NCI-H187 treated with DMSO at 0.1 percent for 48 hours (cell line): ENCODE measurements around the gene SMAD3.
"Not testable (repeated sequence)": the region's sequence is repeated elsewhere in the genome, so short reads cannot be mapped to it uniquely, and the experiment has no call there.

Experiments
- DNase-seq: peaks from one replicate; lab custom pipeline; 2025; lab: John Stamatoyannopoulos, UW

Gene SMAD3

DNA sequence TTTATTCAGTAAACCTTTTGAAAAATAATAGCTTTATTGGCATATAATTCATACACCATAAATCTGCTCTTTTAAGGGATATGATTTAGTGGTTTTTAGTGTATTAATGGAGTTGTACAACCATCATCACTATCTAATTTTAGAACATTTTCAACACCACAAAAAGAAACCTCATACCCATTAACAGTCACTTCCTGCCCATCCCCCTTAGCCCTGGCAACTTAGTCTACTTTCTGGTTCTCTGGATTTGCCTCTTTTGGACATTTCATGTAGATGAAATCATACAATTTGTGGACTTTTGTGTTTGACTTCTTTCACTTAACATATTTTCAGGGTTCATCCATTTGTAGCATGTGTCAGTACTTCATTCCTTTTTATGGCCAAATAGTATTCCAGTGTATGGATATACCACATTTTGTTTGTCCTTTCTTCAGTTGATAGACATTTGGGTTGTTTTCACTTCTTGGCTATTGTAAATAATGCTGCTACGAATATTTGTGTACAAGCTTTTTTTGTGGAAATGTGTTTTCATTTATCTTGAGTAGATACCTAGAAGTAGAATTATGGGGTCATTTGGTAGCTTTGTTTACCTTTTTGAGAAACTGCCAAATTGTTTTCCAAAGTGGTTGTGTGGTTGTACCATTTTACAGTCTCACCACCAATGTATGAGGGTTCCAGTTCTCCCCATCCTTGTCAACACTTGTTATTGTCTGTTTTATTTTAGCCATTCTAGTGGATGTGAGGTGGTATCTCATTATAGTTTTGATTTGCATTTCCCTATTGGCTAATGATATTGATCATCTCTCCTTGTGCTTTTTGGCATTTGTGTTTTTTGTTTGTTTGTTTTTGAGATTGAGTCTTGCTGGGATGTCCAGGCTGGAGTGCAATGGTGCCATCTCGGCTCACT is 45.8 kb downstream of the SMAD3 start:
- no peak for DNase-seq

DNA sequence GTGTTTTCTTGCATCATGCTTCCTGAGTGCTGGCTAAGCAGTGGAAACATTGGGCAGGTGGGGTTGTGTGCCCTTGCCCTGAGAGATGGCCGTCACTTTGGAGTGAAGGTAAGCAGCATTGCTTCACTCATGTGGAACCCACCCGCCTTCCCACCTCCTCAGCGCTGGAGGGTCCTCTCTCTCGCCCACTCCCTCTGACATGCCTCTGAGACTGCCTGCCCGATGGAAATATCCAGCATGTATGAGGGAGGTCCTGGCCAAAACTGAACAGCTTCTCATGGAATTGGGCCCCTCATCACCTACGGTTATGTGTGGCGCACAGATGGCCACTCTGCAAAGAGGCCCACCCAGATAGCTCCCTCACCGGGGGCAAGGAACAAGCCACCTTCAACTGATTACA is 48.6 kb downstream of the SMAD3 start:
- no peak for DNase-seq

DNA sequence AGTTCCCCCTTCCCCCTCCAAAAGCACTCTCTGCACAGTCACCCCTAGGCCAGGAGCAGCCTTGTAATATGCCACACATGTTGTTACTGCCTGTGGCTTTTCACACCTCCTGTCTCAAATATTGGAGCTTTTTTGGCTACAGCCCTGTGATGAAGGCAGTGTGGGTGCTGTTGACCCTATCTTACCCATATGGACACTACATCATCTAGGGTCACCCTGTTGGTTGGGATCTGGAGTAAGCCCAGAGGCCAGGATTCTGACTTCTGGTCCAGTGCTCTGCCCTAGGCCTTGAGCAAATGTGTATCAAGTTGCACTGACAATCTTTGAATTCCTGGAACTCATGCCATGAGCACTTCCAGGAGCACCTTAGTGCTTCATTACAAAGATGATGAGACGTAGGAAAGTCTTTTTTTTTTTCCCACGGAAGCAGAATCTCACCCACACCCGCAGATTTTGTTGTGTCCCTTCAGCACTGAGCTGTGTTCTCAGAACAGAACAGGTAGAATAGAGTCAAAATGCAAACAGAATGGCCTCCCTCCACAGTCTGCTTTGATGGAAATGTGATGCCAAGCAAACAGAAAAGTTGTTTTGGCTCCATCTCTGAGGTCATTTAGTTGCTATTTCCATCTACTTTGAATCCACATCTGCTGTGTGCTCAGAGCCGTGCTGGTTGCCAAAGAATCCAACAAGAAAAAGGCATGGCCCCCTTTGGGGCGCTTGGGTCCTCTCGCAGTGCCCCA is 49.6 kb downstream of the SMAD3 start:
- DNase-seq: no peak

GRCh38 chr15:67115586-67115969 is 50.2 kb downstream of the SMAD3 start:
- no peak for DNase-seq

DNA sequence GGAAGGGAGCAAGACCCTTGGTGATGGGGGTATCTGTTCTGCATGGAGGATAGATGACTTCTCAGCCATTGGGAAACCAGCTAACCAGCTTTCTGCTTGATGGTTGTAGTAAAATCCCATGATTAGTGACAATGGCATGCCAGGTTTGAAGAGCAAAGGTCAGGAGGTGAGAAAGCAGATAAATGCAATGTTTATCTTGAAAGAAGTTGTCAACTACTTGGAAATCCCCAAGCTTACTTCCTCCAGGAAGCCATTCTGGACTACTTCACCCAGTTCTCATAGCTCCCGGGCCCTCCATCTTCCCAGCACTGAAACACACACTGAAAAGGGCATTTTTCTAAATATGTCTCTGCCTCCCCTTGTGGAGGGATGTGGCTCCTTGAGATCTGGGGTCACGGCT is 51.3 kb downstream of the SMAD3 start:
- no peak for DNase-seq

DNA sequence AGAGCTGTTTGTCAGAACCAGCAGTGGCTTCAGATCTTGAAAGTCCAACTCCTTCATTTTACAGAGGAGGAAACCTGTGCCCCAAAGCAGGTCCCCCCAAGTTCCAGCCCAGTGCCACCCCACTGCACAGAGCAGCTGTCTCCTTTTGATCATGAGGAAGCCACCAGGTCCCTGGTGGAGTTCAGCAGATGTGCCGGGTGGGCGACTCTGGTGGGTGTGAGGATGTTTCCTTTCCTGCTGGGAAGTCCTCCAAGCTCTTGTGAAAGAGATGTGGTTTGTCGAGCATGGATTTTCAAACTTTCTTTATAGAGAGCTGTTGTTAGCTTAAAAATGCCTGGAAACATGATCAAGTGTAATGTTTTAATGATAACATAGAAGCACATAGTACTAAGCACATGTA is 52.0 kb downstream of the SMAD3 start:
- no peak for DNase-seq

GRCh38 chr15:67118808-67119207 is 53.4 kb downstream of the SMAD3 start:
- DNase-seq: no peak

DNA sequence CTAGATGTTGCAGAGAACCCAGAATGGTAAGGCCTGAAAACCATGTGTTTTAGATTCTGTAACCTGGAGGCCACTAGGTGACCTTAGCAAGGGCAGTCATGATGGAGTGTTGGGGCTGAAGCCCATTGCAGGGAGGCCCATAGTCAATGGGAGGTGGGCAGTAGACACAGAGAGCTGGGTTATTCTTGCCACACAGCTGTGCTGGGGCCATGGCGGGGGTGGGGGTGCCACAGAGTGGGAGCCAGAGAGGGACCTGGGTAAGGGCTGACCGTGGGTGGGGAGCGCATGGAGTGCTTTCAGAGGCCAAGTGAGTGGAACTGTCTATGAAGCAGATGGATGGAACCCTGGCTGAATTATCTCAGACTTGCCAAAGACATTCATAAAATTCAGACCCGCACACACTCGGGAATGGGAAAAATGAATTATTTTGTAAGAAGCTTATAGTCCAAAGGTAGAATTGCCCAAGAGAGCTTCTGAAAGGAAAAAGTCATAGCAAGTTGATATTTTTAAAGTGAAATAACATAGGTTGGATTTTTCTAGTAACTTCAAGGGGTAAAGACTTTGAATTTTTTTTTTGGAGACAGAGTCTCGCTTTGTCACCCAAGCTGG is 53.9 kb downstream of the SMAD3 start:
- no peak for DNase-seq

DNA sequence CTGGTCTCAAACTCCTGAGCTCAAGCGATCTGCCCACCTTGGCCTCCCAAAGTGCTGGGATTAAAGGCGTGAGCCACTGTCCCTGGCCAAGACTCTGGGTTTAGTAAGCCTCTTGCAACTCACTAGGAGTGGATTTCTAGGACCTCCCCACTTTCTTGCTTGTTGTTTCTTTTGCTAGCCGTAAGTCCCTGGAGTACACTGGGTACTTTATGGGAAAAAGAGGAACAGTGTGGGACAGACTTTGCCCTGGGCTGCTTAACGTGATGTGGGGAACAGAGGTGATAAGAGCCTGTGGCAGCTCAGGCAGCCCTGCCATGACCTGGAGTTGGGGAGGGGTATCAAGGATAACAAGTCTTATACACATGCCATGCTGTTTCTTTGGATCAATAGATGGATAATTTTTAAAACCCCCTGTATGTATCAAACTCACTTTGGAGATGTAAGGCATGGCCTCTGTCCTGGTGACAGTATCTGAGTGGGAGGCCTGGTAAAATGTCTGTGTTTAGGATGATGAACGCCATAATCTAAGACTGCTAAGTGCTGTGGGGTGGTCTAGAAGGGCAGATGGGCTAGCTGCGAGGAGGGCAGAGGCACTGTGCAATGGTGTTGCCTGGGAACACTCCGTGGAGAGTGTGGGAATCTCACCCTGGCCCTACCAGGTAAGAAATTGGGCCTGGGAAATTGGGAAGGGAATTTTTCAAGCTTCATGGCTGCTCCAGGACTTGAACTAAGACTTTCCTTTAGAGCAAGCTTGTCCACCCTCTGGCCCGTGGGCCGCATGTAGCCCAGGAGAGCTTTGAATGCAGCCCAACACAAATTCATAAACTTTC is 54.8 kb downstream of the SMAD3 start:
- no peak for DNase-seq

GRCh38 chr15:67120839-67121643 is 55.6 kb downstream of the SMAD3 start:
- DNase-seq: no peak

DNA sequence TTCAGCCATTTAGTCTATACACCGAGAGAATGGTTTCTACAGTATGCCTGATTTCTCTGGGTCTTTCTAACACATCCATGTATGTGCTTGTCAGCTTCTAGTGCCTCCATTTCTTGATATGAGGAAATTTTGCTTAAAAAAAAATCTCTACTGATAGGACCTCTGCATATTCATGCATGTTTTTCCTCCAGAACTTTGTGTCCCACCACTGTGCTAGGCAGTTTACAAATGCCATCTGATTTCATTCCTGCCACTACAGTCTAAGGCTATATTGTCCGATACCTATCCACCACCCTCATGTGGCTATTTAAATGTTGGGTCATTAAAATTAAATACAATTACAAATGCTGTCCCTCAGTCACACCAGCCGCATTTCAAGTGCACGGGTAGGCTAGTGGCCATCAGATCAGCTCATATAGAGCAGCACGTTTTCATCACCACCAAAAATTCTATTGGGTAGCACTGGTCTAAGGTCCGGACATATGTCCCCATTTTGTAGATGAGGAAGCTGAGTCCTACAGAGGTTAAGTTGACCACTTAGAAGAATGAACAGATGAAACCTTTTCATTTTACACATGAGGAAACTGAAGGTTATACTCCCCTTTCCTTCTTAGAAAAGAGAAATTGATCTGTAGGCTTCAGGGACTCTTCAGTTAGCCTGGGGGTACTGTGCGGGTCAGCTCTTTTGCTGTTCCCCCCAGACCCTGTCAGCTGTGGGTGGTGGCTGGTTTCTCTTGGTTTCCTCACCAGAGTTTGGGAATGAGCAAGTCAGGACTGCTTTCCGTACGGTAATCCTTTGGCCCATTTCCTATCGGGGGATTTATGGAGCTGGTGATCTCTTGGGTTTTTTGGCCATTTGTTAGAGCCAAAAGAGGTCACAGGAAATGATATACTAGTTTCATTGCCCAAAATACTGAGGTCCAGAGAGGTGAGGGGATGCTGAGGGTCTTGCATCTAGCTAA is 56.5 kb downstream of the SMAD3 start:
- DNase-seq: no peak

DNA sequence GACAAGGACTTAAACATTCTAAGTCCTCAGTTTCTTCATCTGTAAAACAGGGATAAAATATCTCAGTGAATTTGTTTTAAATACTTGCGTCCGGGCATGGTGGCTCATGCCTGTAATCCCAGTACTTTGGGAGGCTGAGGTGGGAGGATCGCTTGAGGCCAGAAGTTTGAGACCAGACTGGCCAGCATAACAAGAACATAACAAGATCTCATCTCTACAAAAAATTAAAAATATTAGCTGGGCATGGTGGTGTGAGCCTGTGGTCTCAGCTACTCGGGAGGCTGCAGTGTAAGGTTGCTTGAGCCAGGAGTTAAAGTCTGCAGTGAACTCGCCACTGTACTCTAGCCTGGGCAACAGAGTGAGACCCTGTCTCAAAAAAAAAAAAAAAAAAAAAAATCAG is 57.4 kb downstream of the SMAD3 start:
- DNase-seq: not testable (repeated sequence)

DNA sequence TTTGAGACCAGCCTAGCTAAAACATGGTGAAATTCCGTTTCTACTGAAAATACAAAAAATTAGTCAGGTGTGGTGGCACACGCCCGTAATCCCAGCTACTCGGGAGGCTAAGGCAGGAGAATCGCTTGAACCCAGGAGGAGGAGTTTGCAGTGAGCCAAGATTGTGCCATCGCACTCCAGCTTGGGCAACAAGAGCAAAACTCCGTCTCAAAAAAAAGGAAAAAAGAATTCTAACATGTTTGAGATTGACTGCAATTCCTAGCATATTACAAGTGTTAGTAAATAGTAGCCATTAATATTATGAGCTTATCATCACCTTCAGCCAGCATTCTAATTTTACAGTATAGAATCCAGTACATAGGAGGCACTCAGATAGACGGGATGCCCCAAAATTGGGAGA is 57.9 kb downstream of the SMAD3 start:
- DNase-seq: not testable (repeated sequence)

- DNase-seq: no peak
Observed at GRCh38 chr15:67124111-67124510, 58.7 kb downstream of the SMAD3 start.

GRCh38 chr15:67124911-67125588 is 59.6 kb downstream of the SMAD3 start:
- no peak for DNase-seq

- no peak for DNase-seq
Observed at GRCh38 chr15:67125589-67126502, 60.4 kb downstream of the SMAD3 start.

DNA sequence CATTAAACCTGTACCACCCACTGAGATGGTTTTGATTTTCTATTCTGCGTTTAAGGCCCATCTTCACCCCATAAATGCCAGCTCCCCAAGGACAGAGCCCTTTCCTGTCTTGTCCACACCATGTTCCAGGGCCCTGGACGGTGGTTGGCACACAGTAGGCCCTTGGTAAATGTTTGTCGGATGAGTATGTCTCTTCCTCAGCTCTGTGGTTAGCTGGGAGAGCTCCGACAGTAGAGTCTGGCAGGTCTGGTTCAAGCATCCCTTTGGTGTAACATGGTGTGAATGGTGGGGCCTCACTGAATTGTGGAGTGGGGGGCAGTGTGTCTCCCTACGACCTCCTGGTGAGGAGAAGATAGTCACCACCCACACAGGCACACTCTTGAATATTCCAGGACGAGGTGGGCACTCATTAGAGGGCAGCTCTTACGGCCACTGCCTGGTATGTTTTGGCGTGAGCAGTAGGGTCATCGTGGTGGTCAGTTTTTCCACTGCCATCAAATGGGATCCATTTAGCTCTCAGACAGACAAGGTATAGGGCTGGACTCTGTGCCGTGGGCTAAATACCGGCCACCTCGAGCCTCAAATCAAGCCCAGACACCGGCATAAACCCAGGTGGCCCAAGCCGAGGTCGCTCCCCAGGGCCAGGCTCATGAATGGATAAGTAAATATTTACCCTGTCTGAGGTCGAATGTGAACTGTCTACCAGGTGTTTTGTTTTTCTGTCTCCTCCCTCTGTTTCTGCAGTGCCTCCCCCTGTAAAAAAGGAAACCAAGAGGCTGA is 61.3 kb downstream of the SMAD3 start:
- no peak for DNase-seq

- DNase-seq: no peak
Observed at GRCh38 chr15:67127331-67127664, 61.9 kb downstream of the SMAD3 start.
